BE2C (cell line): ENCODE results near the gene TRIP10.

ENCODE experiments used
- DNase-seq: peaks from one replicate; pipeline ENCODE4 v3.0.0-alpha.2; 2020
- H3K27me3 ChIP-seq: fragments of 250-450 bp; sonication (Bioruptor Pico); 2 replicates; pipeline ENCODE4 v1.5.1; 2020; ENCODE audit warnings: mild to moderate bottlenecking
- H3K36me3 ChIP-seq: fragments of 250-450 bp; sonication (Bioruptor Pico); 2 replicates; pipeline ENCODE4 v1.5.1; 2020; ENCODE audit warnings: mild to moderate bottlenecking
- H3K4me1 ChIP-seq: fragments of 250-450 bp; sonication (Bioruptor Pico); 2 replicates; pipeline ENCODE4 v1.5.1; 2020
- H3K4me3 ChIP-seq: 2 replicates; pipeline ENCODE4 v1.5.1; 2011; ENCODE audit warnings: low read depth, low read length
- H3K9me3 ChIP-seq: fragments of 250-450 bp; sonication (Bioruptor Pico); 2 replicates; pipeline ENCODE4 v1.5.1; 2020
- CTCF ChIP-seq: IDR thresholded peaks from 2 replicates; pipeline ENCODE4 v1.5.1; 2012; ENCODE audit warnings: mild to moderate bottlenecking, low read depth, low read length

The TRIP10 gene

GRCh38 chr19:6712692-6713670 lies 26.5 kb upstream of the TRIP10 start:
- no peak for DNase-seq
- Histone ChIP-seq H3K27me3 (peaks cover 6% of the 10 kb centered on the region; the same call in 1 of the 2 replicates), H3K4me3 (no peak overlapping the region), H3K36me3 (no peaks in the 10 kb centered on the region), H3K9me3 (no peaks in the 10 kb centered on the region), H3K4me1 (no peaks in the 10 kb centered on the region)
- TF ChIP-seq CTCF, result no peak

GRCh38 chr19:6713773-6714692 lies 25.4 kb upstream of the TRIP10 start:
- no peak for TF ChIP-seq CTCF
- Histone ChIP-seq H3K4me1 (no peaks in the 10 kb centered on the region), H3K36me3 (no peaks in the 10 kb centered on the region)

GRCh38 chr19:6714749-6715555 lies 24.5 kb upstream of the TRIP10 start:
- TF ChIP-seq CTCF, result no peak
- Histone ChIP-seq H3K4me3 (no peak overlapping the region), H3K4me1 (no peaks in the 10 kb centered on the region), H3K9me3 (no peaks in the 10 kb centered on the region), H3K36me3 (no peaks in the 10 kb centered on the region), H3K27me3 (peaks cover 6% of the 10 kb centered on the region; the same call in 1 of the 2 replicates)
- no peak for DNase-seq

More at GRCh38 chr19:6713773-6714692, 25.4 kb upstream of the TRIP10 start:
- H3K4me3 ChIP-seq, result no peak overlapping the region
- H3K9me3 ChIP-seq, result no peaks in the 10 kb centered on the region
- DNase-seq, result no peak
- peaks cover 6% of the 10 kb centered on the region; the same call in 1 of the 2 replicates for H3K27me3 ChIP-seq

GRCh38 chr19:6716610-6716970 lies 22.9 kb upstream of the TRIP10 start:
- no peaks in the 10 kb centered on the region for H3K36me3 ChIP-seq
- H3K4me3 ChIP-seq, result no peak overlapping the region
- no peak for TF ChIP-seq CTCF
- H3K9me3 ChIP-seq, result no peaks in the 10 kb centered on the region
- DNase-seq, result no peak
- H3K4me1 ChIP-seq, result no peaks in the 10 kb centered on the region
- H3K27me3 ChIP-seq, result no peaks in the 10 kb centered on the region

- Histone ChIP-seq H3K4me1 (no peaks in the 10 kb centered on the region), H3K36me3 (no peaks in the 10 kb centered on the region), H3K4me3 (no peak overlapping the region), H3K27me3 (no peaks in the 10 kb centered on the region), H3K9me3 (no peaks in the 10 kb centered on the region)
- DNase-seq, result no peak
- no peak for TF ChIP-seq CTCF
These were observed 22.4 kb upstream of the TRIP10 start for GRCh38 chr19:6717036-6717435.
